Stimulated activated CD4-positive, alpha-beta T cell treated with anti-CD3 and anti-CD28 coated beads, Interleukin-2, amount 100 ng/mL, for 4 hours (primary cell): ENCODE data around the gene TMEM163.
"Not testable (repeated sequence)": the region's sequence is repeated elsewhere in the genome, so short reads cannot be mapped to it uniquely, and the experiment has no call there.

ENCODE experiments used
- DNase-seq: peaks from one replicate; pipeline ENCODE4 v3.0.0-alpha.2; 2020; ENCODE audit warnings: low read depth

The TMEM163 gene

DNA sequence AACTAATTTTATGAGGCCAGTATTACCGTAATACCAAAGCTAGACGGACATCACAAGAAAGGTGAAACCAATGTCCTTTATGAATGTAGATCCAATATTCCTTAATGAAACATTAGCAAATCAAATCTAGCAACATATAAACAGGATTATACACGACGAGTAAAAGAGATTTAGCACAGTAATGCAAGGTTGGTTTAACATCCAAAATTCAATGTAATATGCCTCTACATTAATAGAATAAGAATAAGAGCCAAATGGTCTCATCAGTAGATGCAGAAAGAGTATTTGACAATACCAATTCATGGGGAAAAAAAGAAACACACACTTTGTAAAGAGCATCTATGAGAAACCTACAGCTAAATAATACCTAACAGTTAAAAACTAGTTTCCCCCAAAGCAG is 99.5 kb downstream of the TMEM163 start:
- DNase-seq = no peak

DNA sequence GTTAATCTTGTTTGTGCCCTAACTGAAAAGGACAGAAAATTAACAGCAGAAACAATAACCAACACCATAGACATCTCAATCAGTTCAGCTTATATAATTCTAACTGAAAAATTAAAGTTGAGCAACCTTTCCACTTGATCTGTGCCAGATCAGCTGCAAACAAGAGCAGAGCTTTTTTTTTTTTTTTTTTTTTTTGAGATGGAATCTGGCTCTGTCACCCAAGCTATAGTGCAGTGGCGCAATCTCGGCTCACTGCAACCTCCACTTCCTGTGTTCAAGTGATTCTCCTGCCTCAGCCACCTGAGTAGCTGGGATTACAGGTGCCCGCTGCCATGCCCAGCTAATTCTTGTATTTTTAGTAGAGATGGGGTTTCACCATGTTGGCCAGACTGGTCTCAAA is 103.3 kb downstream of the TMEM163 start:
- not testable (repeated sequence) for DNase-seq

DNA sequence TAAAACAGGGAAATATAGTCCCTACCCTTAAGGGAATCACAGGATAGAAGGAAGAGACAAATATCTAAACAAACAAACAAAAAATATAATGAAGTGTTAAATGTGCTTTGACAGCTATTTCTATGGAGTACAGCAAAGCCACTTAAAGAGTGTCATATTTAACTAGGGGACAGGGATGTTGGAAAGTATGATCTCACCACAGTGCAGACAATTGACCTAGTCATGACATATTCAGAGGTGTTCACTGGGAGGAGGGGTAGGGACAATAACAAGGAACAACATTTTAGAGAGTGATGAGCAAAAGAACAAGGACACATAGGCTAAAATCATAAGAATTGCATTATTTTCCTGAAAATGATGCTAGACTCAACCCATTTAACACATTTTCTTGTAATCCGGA is 107.5 kb downstream of the TMEM163 start:
- no peak for DNase-seq

DNA sequence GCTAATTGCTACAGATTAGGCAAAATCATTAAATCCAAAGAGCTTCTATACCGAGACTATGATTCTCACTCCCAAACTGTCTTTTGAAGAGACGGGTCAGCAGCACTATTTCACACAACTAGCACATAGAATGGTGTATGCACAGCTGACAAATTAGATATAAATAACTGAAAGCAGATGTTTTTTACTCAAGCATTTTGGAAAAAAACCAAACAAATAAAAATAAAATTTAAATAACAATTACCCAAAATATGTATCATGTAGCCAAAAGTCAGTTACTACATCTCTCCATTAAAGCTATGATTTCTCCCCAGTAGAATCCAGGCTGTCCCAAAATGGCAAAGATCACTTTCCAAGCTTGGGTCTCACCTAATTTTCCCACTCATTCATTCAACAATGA is 107.9 kb downstream of the TMEM163 start:
- no peak for DNase-seq

DNA sequence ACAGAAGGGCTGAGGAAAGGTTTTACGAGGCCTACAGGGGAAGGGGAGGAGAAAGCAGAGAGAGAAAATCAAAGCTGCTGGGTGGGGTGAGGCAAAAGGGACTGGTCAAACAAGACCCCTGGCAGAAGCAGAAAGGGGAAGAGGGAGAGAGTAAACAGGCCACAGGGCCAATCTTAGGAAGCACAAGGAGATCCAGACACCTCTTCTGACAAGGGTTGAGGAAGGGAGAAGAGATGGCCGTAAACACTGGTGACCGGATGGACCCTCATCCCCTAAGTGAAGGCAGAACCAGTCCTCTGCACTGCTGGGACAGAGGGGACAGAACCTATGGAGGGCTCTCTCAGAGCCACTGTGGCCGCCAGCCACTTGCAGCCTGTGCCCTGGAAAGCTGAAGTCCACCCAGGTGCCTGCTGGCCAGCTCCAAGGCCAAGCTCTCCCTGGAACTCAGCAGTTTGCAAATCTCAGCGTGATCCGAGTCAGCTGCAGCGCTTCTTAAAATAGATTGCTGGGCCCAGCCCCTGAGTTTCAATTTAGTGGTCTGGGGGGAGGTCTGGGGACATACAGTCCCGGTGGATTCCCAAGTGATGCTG is 108.8 kb downstream of the TMEM163 start:
- DNase-seq = no peak

DNA sequence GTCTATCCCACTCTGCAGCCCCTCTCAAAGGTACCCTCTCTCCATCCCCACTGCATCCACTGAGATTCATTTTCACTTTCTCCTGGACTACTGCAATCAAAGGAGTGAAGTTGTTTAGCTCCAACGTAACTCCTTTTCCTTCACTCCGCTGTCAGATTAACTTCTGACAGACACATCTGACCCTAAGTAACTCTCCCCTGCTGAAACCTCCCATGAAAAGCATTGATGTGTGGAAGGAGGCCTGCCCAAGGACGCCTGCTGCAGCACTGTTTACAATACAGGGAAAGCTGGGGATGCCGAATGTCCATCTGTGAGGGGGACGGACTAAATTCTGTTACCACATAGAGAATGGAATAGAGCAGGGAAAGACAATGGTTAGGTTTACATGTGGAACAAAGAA is 114.8 kb downstream of the TMEM163 start:
- no peak for DNase-seq

DNA sequence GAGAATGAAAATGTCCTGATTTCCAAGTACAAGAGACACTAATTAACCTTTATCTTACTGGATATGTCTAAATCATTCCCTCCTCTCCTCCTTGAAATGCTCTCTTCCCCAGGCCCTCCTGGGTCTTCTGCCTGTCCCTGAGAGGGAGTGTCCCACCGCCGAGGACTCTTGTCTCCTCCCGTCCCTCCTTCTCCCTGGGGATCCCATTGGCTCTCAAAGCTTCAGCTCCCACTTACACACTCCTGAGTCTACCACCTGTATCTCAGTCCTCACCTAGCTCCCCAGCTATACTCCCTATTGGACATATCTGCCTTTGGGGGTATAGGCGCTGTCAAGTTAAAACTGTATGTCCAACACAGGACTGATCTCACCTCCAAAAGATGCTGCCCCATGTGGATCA is 116.1 kb downstream of the TMEM163 start:
- no peak for DNase-seq

DNA sequence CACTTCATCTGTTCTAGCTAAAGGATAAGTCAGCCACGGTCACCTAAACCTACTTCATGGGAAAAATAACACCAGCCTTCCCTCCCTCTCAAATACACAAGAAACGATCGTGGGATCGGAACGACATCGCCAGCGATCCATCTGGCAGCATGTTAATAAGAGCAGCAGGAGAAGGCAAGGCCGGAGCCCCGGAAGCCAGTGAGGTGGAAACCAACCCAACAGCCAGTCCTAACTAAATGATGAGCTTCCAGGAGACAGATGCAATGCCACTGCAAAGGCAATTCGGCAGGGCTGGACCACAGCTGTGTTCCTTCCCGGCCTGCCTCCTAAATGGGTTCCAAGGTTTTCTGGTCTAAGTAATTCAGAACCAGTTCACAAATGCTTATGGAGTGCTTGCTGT is 117.5 kb downstream of the TMEM163 start:
- DNase-seq = no peak

DNA sequence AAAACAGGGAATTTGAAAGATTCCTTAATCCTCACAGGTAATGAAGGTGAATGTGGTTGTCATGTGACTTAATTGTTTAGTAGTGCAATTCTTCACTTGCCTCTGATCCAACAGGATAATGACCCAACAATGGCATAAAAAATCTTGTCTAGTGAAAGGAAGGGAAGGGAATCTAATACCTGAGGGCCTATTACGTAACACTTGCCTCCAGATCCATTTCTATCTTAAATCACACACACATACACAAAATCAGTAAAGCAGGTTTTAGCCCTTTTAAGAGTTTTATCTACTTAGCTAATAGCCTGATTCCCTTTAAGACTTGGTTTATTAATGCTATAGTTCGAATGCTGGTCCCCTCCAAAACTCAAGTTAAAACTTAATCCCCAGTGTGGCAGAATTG is 118.6 kb downstream of the TMEM163 start:
- no peak for DNase-seq

DNA sequence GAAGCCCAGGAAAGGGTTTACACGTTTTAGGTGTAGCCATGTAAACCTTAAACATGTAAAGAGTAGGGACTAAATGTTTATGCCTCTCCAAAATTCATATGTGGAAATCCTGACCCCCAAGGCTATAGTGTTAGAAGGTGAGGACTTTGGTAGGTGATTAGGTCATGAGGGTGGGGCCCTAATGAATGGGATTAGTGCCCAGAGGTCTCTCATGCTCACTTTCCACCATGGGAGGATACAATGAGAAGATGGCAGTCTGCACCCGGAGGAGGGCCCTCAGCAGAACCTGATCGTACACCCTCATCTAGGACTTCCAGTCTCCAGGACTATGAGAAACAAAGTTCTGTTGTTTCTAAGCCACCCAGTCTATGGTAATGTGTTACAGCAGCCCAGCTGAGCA is 119.6 kb downstream of the TMEM163 start:
- no peak for DNase-seq

DNA sequence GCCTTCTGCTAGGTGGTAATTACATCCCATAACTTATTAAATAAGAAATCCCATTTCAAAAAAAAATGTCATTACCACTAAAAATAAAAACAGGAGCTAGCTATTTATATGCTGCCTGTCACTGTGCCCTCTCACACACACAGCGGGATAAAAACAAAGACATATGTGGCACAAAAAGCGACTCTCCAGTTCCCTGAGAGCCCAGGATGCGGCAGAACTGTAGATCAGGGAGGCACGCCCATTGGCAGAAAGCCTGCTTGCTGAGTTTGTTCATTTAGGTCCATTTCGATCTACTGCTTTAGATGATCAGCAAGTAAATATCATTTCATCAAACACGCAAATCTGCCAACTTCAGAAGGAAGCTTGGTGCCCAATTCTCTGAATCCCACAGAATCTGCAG is 124.4 kb downstream of the TMEM163 start:
- DNase-seq = no peak

DNA sequence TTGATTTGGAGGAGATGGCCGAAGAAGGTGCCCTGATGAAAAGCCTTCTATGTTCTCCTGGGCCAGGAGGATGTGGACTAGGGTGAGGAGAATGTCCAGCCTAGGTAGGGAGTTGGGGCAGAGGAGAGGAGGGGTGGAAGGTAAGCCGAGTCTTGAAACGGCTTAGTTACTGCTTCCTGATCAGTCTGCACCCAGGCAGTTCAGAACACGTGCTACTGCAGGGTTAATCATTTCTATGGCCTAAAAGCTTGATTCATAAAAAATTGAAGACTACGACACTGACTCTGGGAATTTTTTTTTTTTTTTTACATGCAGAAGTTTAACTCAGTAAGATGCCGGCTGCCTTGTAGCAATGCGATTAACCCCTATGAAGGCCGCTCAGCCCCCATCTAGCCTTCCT is 125.3 kb downstream of the TMEM163 start:
- no peak for DNase-seq

DNA sequence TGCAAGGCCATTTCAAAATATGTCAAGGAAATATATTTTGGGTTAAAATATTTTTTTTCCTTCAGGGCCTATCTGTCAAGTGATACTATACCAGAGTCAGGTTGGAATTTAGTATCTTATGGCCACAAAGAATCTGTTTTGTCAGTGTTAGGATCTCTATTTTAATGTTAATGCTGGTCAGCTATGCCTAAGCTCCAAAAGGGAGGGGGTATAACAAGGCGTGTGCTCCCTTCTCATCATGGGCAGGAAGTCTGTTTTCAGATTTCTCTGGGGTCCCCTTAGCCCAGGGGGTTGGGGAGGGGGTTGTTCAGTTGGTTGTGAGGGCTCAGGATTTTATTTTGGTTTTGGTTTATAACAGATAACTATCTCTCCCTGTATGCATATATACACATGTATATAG is 126.4 kb downstream of the TMEM163 start:
- no peak for DNase-seq

DNA sequence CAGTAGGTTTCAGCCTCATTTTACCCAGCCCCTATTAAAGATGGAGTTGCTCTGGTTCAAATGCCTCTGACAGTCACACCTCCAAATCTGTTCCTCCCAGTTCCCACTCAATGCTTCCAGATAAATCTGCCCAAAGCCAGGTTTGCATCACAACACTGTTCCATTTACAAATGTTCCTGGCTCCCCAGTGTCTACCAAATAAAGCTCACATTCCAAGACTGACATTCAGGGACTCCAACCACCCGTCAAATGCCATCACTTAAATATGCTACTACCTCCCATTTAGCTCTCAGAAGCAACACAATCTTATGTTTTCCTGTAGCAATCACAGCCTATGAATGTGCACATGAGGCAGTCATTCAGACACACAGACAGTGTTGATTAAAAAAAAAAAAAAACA is 127.3 kb downstream of the TMEM163 start:
- no peak for DNase-seq

DNA sequence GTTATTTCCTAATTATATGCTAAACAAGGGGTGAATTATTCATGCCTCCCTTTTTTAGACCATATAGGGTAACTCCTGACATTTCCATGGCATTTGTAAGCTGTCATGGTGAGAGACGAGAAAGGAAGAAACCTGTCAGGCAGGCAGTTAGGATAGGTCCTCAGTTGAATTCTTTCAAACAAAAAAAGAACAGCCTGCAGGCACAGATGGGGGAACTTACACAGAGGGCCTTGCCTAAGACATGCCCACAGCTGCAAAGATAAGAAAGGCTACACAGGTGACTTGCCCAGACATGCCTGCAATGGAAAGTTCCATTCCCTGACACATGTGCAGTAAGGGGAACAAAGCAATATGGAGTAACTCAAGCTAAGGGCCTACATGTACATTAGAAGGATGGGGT is 128.1 kb downstream of the TMEM163 start:
- no peak for DNase-seq

DNA sequence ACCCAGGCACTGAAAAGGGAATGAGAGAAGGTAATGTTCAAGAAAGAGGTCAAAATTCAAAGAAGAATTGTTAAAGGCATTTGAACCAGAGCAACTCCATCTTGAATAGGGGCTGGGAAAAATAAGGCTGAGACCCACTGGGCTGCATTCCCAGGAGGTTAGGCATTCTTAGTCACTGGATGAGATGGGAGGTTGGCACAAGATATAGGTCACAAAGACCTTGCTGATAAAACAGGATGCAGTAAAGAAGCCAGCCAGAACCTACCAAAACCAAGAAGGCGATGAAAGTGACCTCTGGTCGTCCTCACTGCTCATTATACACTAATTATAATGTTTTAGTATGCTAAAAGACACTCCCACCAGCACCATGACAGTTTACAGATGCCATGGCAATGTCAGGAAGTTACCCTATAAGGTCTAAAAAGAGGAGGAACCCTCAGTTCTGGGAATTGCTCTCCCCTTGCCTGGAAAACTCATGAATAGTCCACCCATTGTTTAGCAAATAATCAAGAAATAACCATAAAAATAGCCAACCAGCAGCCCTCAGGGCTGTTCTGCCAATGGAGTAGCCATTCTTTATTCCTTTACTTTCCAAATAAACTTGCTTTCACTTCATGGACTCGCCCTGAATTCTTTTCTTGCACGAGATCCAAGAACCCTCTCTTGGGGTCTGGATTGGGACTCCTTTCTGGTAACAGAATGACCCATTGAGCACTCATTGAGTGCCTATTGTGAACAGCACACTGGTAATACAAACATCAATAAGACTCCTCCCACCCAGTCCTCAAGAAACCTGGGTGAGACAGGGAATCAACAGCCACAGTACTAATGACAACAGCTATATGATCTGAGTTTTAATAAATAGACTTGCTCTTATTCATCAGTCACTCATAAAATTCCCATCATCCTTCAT is 129.4 kb downstream of the TMEM163 start:
- DNase-seq = not testable (repeated sequence)

DNA sequence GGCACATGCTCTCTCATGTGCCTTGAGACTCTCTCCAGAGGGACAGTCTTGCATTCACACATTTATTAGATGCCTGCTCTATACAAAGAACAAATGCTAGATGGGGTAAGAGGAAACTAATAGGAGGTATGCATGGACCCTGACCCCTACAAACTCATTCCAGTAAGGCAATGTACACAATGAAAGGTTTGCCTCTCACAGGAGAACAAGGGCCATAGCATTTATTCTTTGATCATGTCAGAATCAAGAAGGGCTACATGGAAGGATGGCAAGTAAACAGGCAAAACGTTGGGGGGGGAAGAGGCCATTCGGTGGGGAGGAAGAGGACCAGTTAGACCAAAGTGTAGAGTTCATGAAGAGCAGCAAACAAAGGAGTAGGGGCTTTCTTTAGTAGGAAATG is 130.2 kb downstream of the TMEM163 start:
- no peak for DNase-seq

DNA sequence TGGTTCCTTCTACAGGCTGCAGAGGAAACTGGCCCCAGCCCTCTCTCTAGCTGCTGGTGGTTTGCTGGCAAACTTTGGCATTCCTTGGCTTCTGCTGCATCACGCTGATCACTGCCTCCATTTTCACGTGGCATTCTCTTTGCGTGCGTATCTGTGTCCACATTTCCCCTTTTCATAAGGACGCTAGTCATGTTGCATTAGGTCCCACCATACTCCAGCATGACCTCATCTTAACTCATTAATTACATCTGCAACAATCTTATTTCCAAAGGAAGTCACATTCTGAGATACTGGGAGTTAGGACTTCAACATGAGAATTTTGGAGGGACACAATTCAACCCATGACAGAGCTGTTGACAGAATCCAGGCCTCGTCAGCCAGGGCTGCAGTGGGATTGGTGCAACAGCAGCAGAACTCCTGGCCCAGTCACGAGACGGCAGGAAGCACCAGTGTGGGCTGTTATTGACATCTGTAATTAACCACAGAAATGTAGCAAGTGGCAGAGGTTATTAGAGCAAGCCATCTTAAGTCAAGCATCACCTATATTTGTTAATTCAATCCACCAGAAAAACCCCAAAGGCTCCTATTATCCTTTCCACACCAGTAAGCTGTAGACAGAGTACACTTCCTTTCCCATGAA is 132.4 kb downstream of the TMEM163 start:
- DNase-seq = no peak

DNA sequence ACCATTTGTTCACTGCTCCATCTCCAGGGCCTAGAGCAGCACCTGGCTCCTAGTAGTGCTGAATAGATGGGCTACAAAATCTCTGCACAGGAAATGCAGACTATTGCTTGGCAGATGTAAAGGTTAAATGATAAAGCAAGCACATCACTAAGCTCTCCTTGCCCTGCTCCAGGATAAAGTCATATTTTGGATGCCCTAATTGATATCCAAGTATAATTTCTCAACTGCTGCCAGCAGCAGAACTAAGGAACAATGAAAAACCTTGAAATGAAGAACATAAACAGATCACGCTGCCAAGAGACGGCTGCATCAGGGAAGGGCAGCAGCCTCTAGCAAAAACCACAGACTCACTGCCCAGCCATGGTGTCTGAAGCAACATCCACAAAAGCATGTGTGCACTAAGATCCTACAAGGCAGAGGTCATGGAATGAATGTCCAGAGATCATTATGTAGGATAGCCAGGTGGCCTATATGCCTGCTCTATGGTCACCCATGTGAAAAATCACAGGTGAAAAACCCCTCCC is 134.7 kb downstream of the TMEM163 start:
- DNase-seq = no peak

DNA sequence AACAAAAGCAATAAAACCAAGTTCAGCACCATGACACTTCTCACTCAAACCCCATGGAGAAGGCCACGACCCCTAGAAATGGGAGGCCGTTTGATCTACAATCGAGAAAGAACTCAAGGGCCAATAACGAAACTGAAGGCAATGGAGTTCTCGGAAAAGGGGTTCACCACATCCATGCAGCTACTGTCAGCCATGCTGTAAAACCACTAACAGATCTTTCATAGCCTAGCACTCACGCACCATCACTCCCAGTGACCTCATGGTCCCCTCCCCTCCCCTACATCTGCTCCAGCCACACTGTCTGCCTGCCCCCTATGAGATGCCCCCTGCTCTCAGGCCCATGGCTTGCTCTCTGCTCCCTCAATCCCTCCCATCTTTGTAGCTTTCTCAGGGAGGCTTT is 135.3 kb downstream of the TMEM163 start:
- no peak for DNase-seq

DNA sequence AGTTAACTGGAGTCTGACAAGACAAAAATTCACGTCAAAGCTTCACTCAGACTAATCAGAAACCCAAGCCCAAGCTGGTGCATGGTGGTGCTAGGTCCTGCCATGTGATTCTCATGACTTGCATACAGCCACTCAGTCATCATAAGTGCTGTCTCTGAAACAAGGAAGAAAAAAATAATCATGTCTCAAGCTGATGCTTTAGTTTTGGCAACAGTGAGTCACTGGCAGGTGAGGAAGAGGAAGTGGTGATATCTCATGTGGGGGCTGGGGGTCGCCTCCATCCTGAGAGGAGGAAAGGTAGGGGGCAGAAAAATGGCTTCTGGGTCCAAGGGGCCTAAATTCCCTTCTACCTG is 136.3 kb downstream of the TMEM163 start:
- DNase-seq = no peak

DNA sequence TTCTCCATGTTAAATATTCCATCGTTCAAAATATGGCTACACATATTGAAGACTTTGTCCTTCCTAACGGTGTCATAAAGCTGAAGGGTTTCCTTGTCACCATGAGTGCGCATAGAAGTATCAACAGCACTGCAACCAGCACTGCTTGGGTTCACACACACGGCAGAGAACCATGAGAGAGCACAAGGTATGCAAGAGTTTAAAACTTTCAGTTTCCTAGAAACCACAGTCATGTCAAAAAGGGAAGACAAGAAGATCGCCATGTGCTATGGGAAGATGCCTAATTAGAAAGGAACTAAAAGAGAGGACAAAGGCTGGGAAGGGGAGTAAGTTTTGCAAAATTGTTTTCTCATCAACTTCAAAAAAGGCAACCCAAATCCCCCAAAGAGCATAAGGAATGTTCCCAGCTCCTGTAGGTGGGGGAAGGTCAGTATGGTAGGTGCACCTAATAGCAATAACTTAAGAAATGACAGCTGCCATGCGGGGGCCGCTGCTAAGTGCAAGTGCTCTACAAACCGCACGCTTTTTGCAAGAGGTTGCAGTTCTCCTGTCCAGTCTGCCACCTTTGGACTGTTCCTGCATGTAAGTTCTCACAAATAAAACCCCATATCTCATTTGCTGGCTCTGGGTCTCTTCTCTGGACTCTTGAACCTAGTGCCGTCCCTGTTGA is 136.8 kb downstream of the TMEM163 start:
- no peak for DNase-seq

DNA sequence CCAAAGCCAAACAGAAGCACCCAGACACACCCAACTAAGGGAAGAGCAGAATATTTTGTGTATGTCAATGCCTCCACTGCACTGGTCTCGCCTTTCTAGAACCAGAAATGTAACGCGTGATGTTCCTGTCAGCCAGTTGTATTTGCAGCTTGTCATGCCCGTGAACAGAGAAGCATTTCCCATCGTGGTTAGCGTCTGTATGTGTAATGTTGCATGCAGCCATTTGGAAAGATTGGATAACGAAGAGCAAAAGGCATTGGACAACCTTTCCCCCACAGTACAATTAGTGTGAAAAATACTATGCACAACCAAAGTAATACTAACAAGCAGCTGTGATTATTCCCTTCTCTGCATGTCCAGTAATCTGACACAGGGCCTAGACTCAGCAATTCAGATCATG is 140.5 kb downstream of the TMEM163 start:
- DNase-seq = no peak
